Activated CD8-positive, alpha-beta memory T cell treated with anti-CD3 and anti-CD28 coated beads, Interleukin-2, amount 50 U/mL, for 4 hours (primary cell): ENCODE results near the gene SH3TC1.

Experiments used
- DNase-seq: peaks from one replicate; pipeline ENCODE4 v3.0.0-alpha.2; 2020

The SH3TC1 gene

GRCh38 chr4:8280158-8280875 is 81.2 kb downstream of the SH3TC1 start:
- DNase-seq, result no peak

DNA sequence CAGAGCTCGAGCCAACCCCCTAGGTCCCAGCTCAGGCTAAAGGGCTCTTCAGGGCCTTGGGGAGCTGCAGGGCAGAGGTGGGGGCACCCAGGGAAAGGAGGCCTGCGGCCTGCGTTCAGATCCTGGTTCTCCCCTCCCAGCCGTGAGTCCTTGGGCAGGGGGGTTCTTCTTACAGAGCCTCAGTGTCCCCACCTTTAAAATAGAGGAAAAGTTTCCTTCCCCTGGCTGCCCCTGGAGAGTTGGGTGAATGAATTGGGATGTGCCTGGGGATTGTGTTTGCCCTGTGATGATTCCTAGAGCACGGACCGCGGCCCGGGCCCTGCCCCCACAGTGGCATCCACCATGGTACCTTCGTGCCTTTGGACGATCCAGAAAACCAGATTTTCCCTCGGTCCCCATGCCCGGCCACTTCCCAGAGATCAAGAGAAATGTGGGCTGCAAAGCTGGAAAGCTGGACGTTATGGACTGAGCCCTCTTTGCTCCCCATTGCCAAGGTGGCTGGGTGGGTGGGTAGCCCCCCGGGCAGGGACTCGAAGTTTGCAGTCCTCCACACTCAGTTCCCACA is 81.9 kb downstream of the SH3TC1 start:
- DNase-seq, result no peak

GRCh38 chr4:8281519-8282133 is 82.5 kb downstream of the SH3TC1 start:
- no peak for DNase-seq

- no peak for DNase-seq
These were observed 83.1 kb downstream of the SH3TC1 start for GRCh38 chr4:8282134-8282641.

DNA sequence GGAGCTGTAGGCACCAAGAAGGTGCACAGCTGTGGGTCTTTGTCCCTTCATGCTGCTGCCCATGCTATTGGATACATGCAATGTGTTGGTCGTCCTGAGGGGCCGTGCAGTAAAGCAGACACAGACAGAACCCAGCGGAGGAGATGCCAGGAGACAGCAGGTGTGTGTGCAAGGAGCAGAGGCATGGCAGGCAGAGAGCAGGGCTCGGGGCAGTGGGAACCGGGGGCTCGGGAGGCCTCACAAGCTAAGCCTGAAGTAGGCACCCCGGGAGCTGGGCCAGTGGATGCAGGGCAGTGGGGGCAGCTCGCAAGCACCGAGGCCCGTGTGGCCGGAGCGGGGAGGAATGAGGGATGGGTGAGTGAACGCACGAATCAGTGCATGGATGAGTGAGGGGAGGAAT is 83.7 kb downstream of the SH3TC1 start:
- no peak for DNase-seq

DNA sequence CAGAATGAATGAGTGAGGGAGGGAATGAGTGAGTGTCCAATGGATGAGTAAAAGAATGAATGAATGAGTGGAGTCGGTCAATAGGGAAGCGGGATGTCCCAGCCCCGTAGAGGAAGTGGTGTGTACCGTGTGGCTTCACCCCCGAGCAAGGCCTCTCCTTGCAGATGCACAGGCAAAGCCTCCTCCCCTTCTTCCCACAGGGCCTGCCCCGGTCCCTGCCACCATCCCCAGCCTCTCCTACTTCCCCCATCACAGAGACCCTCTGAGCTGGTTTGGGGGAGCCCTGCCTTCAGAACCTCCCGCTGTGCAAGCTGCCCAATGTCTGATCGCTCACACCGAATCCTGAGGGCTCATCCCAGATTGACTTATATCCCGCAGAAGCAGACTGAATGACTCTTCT is 84.1 kb downstream of the SH3TC1 start:
- DNase-seq, result no peak

- DNase-seq, result no peak
These were observed 84.6 kb downstream of the SH3TC1 start for GRCh38 chr4:8283631-8284121.

- no peak for DNase-seq
These were observed 85.3 kb downstream of the SH3TC1 start for GRCh38 chr4:8284391-8284790.

DNA sequence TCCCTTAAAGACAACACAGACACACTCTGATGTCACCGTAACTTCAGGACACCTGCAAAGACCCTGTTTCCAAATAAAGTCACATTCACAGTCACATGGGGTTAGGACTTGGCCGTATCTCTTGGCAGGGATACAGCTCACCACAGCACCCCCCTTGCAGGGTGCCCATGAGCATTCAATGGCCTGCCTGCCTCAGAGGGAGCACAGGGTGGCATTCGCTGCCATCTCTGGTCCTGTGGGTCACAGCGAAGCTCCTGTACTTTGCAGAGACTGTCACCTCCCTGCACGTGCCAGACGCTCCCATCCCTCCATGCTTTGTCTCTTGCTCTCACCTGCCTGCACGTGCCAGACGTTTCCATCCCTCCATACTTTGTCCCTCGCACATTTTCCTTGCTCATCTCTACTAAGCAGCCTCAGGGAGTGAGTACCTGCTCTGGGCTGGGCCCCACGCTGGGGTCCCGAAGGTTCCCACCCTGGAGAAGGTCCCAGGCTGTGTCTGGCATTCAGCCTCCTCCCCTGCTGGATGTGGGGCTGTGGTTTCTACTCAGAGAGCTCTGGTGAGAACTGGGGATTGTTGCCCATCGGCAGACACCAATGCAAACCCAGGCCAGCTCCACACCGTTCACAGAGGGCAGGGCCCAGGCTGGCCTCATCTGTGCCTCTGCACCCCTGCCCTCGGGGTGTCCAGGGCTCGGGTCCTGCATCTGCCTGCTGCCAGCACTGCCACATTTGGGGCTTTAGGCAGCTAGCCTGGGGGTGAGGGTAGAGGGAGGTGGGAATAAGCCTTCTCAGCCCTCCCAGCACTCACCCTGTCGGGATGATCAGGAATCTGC is 86.3 kb downstream of the SH3TC1 start:
- no peak for DNase-seq

DNA sequence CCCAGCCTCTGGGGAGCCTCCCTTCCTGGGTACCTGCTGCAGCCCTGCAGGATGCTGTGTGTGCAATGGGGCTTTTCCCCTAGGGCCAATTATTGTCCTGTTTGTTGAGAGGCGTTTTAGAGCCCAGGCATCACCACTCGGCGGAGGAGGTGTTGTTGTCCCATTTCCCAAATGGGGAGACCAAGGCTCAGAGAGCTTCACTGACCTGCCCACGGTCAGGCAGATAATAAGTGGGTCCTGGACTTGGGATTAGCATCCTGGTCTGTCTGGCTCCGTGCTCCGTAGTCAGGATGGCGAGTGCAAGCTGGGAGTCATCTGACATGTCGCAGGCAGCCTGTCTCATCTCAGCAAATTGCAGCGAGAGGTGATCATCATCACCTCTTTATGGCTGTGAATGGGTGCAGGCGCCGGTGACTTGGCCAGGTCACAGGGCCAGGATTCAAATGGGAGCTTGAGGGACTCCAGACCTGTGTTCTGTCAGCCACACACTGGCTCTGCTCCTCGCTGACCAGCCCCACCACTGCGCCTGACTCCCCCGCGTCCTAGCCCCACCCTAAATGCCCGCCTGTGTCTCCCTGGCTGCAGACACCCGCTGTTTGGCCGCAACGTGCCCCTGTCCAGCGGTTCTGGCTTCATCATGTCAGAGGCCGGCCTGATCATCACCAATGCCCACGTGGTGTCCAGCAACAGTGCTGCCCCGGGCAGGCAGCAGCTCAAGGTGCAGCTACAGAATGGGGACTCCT is 87.1 kb downstream of the SH3TC1 start:
- DNase-seq, result no peak

DNA sequence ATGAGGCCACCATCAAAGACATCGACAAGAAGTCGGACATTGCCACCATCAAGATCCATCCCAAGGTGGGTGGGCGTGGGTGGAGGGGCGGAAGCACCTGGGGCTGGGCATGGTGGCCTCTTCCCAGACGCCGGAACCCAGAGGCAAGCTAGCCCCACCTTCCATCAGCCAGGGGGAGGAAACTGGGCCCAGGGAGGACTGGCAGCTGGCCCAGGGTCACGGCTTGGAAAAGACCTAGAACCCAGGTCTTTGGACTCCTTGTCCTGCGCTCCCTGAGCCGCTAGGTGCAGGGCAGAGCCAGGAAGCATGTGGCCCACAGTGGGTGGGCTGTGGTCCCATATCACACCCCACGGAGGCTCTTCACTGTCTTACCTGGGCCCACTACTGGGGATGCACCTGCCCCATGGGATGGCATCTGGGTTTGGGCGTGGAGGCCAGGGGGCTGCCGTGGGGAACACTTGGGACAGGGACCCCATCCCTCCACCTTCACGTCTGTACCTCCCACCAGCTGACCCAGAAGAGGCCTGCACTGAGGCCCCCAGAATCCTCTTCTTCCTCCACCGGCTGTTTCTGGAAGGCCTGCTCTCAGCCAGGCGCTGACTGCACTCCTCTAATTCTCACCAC is 87.7 kb downstream of the SH3TC1 start:
- no peak for DNase-seq

GRCh38 chr4:8287343-8288280 is 88.5 kb downstream of the SH3TC1 start:
- no peak for DNase-seq

DNA sequence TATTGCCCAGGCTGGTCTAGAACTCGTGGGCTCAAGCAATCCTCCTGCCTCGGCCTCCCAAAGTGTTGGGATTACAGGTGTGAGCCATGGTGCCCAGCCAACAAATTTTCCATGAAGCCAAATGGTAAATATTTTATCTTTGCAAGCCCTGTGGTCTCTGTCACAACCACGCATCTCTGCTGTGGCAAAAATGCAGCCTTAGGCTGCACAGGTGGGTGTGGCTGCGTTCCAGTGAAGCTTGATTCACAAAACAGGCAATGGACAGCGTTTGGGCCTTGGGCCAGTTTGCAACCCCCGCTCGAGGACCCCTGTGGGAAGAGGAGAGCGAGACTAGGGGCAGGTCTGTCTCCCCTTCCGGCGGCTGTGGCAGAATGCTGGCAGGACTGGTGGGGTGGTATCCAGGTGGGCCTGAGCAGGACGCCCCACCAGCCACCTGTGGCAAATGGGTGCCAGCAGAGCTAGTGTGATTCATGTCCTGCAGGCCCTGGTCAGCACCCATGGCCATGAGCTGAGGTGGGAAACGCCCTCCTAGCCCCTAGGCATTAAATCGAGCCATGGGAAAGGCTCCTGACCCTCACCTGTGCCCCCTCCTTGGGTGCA is 90.2 kb downstream of the SH3TC1 start:
- DNase-seq, result no peak

DNA sequence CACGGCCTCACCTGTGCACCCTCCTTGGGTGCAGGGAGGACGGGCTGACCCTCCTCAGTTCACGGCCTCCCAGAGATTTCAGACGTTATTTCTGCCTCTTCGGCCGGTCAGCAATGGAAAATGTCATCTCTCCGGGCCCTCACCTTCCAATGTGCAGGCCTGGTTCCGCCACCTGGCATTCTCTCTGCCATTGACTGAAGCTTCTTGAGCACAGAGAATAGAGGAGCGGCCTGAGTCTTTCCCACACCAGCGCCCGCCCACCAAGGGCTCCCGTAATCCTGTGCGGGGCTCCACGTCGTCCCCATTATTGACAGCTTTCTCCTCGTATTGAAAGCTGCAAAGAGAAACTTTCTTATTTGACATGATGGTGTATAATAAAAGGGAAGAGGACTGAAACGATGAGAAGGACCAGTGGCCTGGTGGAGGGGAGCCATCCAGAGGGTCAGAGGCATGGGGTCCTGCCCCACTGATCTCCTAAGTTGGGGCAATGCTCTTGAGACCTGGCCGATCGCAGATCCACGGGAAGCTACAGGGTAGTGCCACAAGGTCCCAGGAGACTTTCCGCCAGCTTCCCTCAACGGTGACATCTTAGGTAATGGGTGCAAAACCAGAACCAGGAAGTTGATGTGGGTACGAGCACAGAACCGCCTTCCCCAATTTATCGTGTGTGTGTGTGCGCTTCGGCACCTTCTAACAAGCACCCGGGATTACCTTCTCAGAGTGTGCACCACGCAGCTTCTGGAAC is 91.0 kb downstream of the SH3TC1 start:
- no peak for DNase-seq

- no peak for DNase-seq
These were observed 91.5 kb downstream of the SH3TC1 start for GRCh38 chr4:8290701-8290970.
